Peyer's patch (tissue), 4 donors: ENCODE data around the gene NUP153. TPM values are rescaled to one million over a fixed set of nuclear protein-coding genes. Genes with fewer than 3 reads are reported as not detected.
"Not testable (repeated sequence)": the region's sequence is repeated elsewhere in the genome, so short reads cannot be mapped to it uniquely, and the experiment has no call there.

Experiments used
- DNase-seq, 3 donors: peaks; one replicate each; pipeline ENCODE4 v3.0.0-alpha.2; 2017 to 2019
- H3K27ac ChIP-seq, 4 donors: fragments of 200-600 bp; sonication (generic); one replicate each; pipeline ENCODE4 v1.5.1; 2016 to 2019
- H3K27me3 ChIP-seq, 2 donors: fragments of 200-600 bp; sonication (generic); one replicate each; pipeline ENCODE4 v1.5.1; 2019
- H3K36me3 ChIP-seq, 3 donors: fragments of 200-600 bp; sonication (generic); one replicate each; pipeline ENCODE4 v1.5.1; 2016 to 2019
- H3K4me1 ChIP-seq, 4 donors: fragments of 200-600 bp; sonication (generic); one replicate each; pipeline ENCODE4 v1.5.1; 2016 to 2019
- H3K4me3 ChIP-seq, 4 donors: fragments of 200-600 bp; sonication (generic); 1 replicate in 3 of 4; 2 replicates in 1 of 4; pipeline ENCODE4 v1.5.1; 2016 to 2019; ENCODE audit warnings: mild to moderate bottlenecking in 1 of 4
- H3K9me3 ChIP-seq, 4 donors: fragments of 200-600 bp; sonication (generic); one replicate each; pipeline ENCODE4 v1.5.1; 2016 to 2019; ENCODE audit warnings: mild to moderate bottlenecking in 1 of 4
- CTCF ChIP-seq, 6 experiments: fragments of 450-650 bp in 4 of 6; fragments of 200-600 bp in 2 of 6; sonication (generic) in 1 of 6; IDR thresholded peaks; one replicate each; pipeline ENCODE4 v1.5.1; 2017 to 2019; ENCODE audit warnings: antibody characterized with exemption in 6 of 6, mild to moderate bottlenecking in 3 of 6, moderate library complexity in 1 of 6
- POLR2A ChIP-seq, 2 donors: fragments of 450-650 bp; IDR thresholded peaks; one replicate each; pipeline ENCODE4 v1.5.1; 2017; ENCODE audit warnings: antibody characterized with exemption in 2 of 2, mild to moderate bottlenecking in 2 of 2, moderate library complexity in 2 of 2
- total RNA-seq, 4 donors: library from RNA; depleted of rRNA; stranded (reverse); fragments of >200 nt; gene quantifications; one replicate each; pipeline ENCODE4 v1.1.0, GENCODE V29; 2016

Gene NUP153
- total RNA-seq, 4 donors from 2014 or later, result 21.5 to 47.0 (median 26.8) TPM

- Histone ChIP-seq H3K27ac (no peak overlapping the region), H3K4me3 (no peak overlapping the region), H3K27me3 (no peaks in the 10 kb centered on the region), H3K36me3 (no peaks in the 10 kb centered on the region), H3K4me1 (no peaks in the 10 kb centered on the region), H3K9me3 (no peaks in the 10 kb centered on the region)
- TF ChIP-seq CTCF (IDR thresholded peaks at IDR 0.05) (no peak), POLR2A (IDR thresholded peaks at IDR 0.05) (no peak)
- no peak for DNase-seq
Observed at GRCh38 chr6:17596085-17596484, 110.6 kb downstream of the NUP153 start.

GRCh38 chr6:17593246-17593645 lies 113.5 kb downstream of the NUP153 start:
- H3K27me3 ChIP-seq, result no peaks in the 10 kb centered on the region
- H3K4me3 ChIP-seq, result no peak overlapping the region

GRCh38 chr6:17591287-17591686 lies 115.4 kb downstream of the NUP153 start:
- Histone ChIP-seq H3K27me3 (no peaks in the 10 kb centered on the region), H3K27ac (no peak overlapping the region), H3K4me1 (peaks cover 0 to 7% (median 0%) of the 10 kb centered on the region in 4 donors), H3K4me3 (no peak overlapping the region), H3K9me3 (no peaks in the 10 kb centered on the region), H3K36me3 (no peaks in the 10 kb centered on the region)
- TF ChIP-seq POLR2A (IDR thresholded peaks at IDR 0.05), result no peak
- DNase-seq, result no peak

More at GRCh38 chr6:17593246-17593645, 113.5 kb downstream of the NUP153 start:
- no peaks in the 10 kb centered on the region for H3K36me3 ChIP-seq
- H3K9me3 ChIP-seq, result no peaks in the 10 kb centered on the region
- H3K4me1 ChIP-seq, result no peaks in the 10 kb centered on the region
- DNase-seq, result no peak
- TF ChIP-seq CTCF (IDR thresholded peaks at IDR 0.05) (no peak), POLR2A (IDR thresholded peaks at IDR 0.05) (no peak)
- H3K27ac ChIP-seq, result no peak overlapping the region

- peaks cover 0 to 7% (median 0%) of the 10 kb centered on the region in 4 donors for H3K4me1 ChIP-seq
- no peaks in the 10 kb centered on the region for H3K27me3 ChIP-seq
- peak in 1 of 3 donors; percentile 65 for DNase-seq
- no peak overlapping the region for H3K4me3 ChIP-seq
- no peaks in the 10 kb centered on the region for H3K9me3 ChIP-seq
- H3K36me3 ChIP-seq, result no peaks in the 10 kb centered on the region
- peak in 1 of 6 experiments; percentile 30 for TF ChIP-seq CTCF (IDR thresholded peaks at IDR 0.05)
- no peak for TF ChIP-seq POLR2A (IDR thresholded peaks at IDR 0.05)
- no peak overlapping the region for H3K27ac ChIP-seq
Observed at GRCh38 chr6:17589406-17590096, 117.2 kb downstream of the NUP153 start.

GRCh38 chr6:17588011-17588410 lies 118.7 kb downstream of the NUP153 start:
- no peak overlapping the region for H3K4me3 ChIP-seq
- H3K27me3 ChIP-seq, result no peaks in the 10 kb centered on the region
- no peak for DNase-seq
- no peak overlapping the region for H3K27ac ChIP-seq
- no peaks in the 10 kb centered on the region for H3K36me3 ChIP-seq
- TF ChIP-seq CTCF (IDR thresholded peaks at IDR 0.05) (no peak), POLR2A (IDR thresholded peaks at IDR 0.05) (no peak)
- peaks cover 0 to 7% (median 0%) of the 10 kb centered on the region in 4 donors for H3K4me1 ChIP-seq
- H3K9me3 ChIP-seq, result no peaks in the 10 kb centered on the region

- not testable (repeated sequence) for H3K27ac ChIP-seq, H3K36me3 ChIP-seq, H3K4me3 ChIP-seq, H3K9me3 ChIP-seq, H3K4me1 ChIP-seq, DNase-seq, H3K27me3 ChIP-seq
Observed at GRCh38 chr6:17586623-17587022, 120.1 kb downstream of the NUP153 start.
